Astrocyte of the cerebellum (primary cell): Measurements from ENCODE around the gene LMX1B.

ENCODE experiments used
- DNase-seq: peaks from one replicate; pipeline ENCODE4 v3.0.0-alpha.2; 2011; ENCODE audit warnings: low read depth
- H3K4me3 ChIP-seq: 2 replicates; pipeline ENCODE4 v1.5.1; 2011; ENCODE audit warnings: mild to moderate bottlenecking, low read depth, low read length, moderate library complexity
- in situ Hi-C: cut with HindIII; loops from 2 replicates; pipeline ENCODE4 v1.10.0; 2017; ENCODE audit warnings: low sequenced_read_pairs
- TF ChIP-seq, protein P1 (sequence below): IDR thresholded peaks from 2 replicates; pipeline ENCODE4 v1.5.1; 2012; ENCODE audit warnings: low read length, low read depth, moderate library complexity, mild to moderate bottlenecking; ENCODE audit errors: missing control alignments

The LMX1B gene

GRCh38 chr9:126694206-126695081 lies 80.7 kb downstream of the LMX1B start:
- H3K4me3 ChIP-seq = no peak overlapping the region
- no peak for DNase-seq
- in situ Hi-C loops = no loop called here
- TF ChIP-seq, protein P1, sequence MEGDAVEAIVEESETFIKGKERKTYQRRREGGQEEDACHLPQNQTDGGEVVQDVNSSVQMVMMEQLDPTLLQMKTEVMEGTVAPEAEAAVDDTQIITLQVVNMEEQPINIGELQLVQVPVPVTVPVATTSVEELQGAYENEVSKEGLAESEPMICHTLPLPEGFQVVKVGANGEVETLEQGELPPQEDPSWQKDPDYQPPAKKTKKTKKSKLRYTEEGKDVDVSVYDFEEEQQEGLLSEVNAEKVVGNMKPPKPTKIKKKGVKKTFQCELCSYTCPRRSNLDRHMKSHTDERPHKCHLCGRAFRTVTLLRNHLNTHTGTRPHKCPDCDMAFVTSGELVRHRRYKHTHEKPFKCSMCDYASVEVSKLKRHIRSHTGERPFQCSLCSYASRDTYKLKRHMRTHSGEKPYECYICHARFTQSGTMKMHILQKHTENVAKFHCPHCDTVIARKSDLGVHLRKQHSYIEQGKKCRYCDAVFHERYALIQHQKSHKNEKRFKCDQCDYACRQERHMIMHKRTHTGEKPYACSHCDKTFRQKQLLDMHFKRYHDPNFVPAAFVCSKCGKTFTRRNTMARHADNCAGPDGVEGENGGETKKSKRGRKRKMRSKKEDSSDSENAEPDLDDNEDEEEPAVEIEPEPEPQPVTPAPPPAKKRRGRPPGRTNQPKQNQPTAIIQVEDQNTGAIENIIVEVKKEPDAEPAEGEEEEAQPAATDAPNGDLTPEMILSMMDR = no peak

- H3K4me3 ChIP-seq = no peak overlapping the region
- TF ChIP-seq, protein P1 = no peak
- no peak for DNase-seq
- in situ Hi-C loops = no loop called here
Measured at GRCh38 chr9:126695186-126695585, 81.5 kb downstream of the LMX1B start.

DNA sequence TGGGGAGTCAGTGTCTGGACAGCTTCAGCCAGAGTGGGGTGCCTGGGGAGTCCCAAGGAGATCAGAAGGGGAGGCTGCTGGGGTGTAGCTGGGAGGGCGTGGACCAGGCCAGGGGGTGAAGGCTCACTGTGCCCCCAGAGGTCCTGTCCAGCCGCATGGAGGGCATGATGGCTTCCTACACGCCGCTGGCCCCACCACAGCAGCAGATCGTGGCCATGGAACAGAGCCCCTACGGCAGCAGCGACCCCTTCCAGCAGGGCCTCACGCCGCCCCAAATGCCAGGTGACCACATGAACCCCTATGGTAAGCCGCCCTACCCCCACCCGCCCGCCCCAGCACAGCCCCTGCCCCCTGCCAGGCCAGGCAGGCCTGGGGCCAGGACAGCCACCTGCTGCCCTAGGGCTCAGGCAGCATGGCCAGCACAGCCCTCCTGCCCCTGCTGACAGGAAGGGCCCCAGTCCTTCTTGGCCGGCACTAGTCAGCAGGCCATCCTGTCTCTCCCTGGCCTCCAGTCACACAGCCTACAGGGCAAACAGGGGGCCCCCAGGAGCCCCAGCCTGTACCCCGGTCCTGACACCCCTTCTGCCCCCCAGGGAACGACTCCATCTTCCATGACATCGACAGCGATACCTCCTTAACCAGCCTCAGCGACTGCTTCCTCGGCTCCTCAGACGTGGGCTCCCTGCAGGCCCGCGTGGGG lies 82.1 kb downstream of the LMX1B start:
- in situ Hi-C loops = no loop called here
- no peak for DNase-seq
- H3K4me3 ChIP-seq = no peak overlapping the region
- TF ChIP-seq, protein P1 = no peak

- TF ChIP-seq, protein P1 = no peak
- in situ Hi-C loops = no loop called here
- H3K4me3 ChIP-seq = no peak overlapping the region
- DNase-seq = no peak
Measured at GRCh38 chr9:126696401-126697145, 82.8 kb downstream of the LMX1B start.

DNA sequence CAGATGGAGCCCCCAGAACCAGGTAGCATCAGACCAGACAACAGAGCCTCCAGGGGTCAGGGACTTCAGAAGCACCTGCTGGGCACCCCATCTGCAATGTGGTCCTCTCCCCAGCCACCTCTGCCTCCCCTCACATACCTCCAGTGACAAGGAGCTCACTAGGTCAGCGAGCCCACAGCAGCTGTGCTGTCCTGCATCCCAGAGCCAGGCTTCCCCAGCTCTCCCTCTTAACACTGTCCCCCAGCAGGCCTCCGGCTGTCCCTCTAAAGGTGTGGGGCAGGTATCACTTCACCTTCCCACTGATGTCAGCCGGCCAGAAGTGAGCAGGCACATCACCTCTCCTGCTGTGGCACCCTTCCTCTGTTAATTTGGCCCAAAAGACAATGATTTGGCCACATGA lies 83.6 kb downstream of the LMX1B start:
- TF ChIP-seq, protein P1 = no peak
- no peak overlapping the region for H3K4me3 ChIP-seq
- in situ Hi-C loops = no loop called here
- DNase-seq = no peak

DNA sequence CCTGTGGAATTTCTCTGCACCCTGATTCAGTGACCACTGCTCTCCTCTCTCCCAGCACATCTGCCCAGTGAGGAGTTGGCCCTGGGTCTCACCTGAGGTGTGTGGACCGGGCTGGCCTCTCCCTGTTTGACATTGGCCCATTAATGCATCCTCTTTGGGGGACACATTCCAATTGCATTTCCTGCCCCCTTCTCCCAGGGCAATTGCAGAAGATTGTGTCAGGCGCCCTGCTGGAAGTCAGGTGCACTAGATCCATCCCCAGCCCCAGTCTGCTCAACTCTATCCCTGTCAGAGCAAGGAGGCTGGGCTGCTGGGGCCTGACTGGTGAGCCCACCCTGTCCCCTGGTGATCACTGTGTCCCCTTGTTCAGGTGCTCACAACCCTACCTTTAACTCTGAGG lies 84.5 kb downstream of the LMX1B start:
- no peak for DNase-seq
- in situ Hi-C loops = no loop called here
- no peak overlapping the region for H3K4me3 ChIP-seq
- TF ChIP-seq, protein P1 = no peak
